ENCODE measurements around the gene ADARB2.
"Not testable (repeated sequence)": the region's sequence is repeated elsewhere in the genome, so short reads cannot be mapped to it uniquely, and the experiment has no call there.

Gene ADARB2

GRCh38 chr10:1546431-1547110 is 190.8 kb downstream of the ADARB2 start:
- no peak for DNase-seq (ENCODE audit: low read depth)

GRCh38 chr10:1545524-1545923 is 191.8 kb downstream of the ADARB2 start:
- DNase-seq (ENCODE audit: low read depth): no peak

DNA sequence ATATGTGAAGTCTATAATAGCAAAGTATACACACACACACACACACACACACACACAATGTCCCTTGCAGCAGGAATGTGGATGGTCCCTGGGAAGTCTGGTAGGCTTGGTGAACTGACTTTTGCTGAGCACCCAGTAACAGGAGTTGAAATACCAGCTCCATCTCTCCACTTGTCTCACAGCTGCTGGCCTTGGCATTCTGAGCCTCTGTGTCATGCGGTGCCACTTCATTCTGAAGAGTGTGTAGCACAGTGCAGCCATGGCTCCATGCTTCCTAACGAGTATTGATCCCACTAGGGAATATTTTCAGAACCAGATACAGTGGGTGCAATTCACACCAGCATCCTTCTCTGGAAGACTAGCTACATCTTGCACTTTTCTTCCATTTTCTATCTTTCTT is 192.4 kb downstream of the ADARB2 start:
- no peak for DNase-seq (ENCODE audit: low read depth)

DNA sequence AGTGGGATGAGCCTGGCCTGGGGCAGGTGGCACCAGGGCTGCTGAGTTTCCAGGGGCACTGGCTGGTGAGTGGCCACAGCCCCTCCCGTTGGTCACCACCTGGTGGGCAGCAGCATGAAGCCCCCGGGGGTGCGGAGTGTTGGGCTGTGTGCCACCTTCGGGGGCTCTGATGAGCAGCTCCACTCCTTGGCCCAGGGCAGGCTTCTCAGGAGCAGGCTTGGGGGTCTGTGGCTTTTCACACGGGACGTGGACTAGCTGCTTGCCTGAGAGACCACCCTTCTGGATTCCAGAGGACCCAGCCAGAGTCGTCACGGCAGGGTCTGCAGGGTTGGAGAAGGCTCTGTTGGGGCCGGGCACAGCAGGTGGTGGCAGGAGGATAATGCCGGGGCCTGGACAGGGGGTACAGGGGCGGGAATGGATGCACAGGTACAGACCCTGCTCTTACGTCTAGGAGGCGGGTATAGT is 193.1 kb downstream of the ADARB2 start:
- no peak for DNase-seq (ENCODE audit: low read depth)

DNA sequence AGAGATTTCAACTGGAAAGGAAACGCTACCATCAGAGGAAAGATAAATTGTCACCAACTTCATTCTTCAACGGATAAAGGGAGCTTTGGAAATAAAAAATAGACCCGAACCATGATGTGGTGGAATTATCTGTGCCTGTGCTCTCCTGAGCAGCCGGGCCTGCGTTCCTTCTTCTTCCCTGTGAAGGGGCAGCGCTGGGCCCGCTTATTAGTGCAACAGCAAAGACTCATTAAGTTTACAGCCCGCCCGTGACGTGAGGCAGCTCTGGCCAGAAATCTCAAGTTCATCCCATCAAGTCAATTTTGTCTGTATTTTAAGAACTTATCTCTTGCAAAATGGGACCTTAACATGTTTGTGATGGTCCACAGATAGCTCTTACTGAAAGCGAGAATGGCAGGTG is 193.7 kb downstream of the ADARB2 start:
- DNase-seq (ENCODE audit: low read depth): no peak

- no peak for DNase-seq (ENCODE audit: low read depth)
Observed at GRCh38 chr10:1542941-1543340, 194.4 kb downstream of the ADARB2 start.

- DNase-seq (ENCODE audit: low read depth): no peak
Observed at GRCh38 chr10:1540144-1540543, 197.2 kb downstream of the ADARB2 start.

GRCh38 chr10:1539216-1539615 is 198.1 kb downstream of the ADARB2 start:
- DNase-seq (ENCODE audit: low read depth): no peak

DNA sequence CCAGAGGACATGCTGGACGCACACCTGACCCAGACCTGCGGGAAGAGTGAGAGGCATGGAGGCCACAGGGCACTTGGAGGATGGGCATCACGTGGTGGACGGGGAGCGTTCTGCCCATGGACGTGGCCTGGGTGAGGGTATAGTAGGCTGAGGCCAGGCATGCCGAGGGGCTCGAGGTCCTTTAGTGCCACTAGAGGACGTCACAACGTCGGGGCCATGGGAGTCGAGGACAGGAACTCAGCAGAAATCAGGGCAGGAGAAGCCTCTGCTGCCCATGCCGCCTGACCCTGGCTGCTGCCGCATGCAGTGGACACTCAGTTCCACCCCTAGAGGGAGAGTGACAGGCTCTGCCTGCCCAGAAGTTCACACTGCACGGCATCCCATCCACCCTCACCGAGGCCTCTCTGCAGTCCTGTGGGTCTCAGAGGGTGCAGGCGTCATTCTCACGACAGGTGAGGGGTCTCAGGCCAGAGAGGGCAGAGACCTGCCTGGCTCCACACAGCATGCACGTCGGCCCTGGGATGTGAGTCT is 198.7 kb downstream of the ADARB2 start:
- no peak for DNase-seq (ENCODE audit: low read depth)

DNA sequence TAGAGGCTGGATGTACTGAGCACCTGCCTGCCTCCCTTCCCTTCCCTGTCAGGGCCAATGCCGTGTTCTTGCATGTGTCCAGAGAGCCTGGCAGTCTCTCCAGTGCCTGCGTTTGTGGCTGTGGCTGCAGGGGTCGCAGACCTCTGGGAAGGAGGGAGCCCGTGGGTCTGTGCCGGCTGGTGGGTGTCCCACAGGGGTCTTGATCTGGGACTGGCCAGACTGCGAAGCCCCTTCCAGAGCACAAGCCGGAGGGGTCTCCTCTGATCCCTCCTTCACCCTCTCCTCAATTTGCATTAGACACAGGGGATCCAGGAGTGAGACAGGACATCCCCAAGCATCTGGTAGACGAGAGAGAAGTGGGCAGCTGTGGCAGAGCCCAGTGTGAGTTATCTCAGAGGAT is 199.2 kb downstream of the ADARB2 start:
- DNase-seq (ENCODE audit: low read depth): no peak

DNA sequence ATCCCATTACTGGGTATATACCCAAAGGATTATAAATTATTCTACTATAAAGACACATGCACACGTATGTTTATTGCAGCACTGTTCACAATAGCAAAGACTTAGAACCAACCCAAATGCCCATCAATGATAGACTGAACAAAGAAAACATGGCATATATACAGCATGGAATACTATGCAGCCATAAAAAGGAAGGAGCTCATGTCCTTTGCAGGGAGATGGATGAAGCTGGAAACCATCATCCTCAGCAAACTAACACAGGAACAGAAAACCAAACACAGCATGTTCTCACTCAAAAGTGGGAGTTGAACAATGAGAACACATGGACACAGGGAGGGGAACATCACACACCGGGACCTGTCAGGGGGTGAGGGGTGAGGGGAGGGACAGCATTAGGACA is 199.9 kb downstream of the ADARB2 start:
- not testable (repeated sequence) for DNase-seq (ENCODE audit: low read depth)

- DNase-seq (ENCODE audit: low read depth): no peak
Observed at GRCh38 chr10:1536341-1536740, 201.0 kb downstream of the ADARB2 start.

- DNase-seq (ENCODE audit: low read depth): no peak
Observed at GRCh38 chr10:1535301-1535965, 201.9 kb downstream of the ADARB2 start.

- DNase-seq (ENCODE audit: low read depth): no peak
Observed at GRCh38 chr10:1534820-1535219, 202.5 kb downstream of the ADARB2 start.

DNA sequence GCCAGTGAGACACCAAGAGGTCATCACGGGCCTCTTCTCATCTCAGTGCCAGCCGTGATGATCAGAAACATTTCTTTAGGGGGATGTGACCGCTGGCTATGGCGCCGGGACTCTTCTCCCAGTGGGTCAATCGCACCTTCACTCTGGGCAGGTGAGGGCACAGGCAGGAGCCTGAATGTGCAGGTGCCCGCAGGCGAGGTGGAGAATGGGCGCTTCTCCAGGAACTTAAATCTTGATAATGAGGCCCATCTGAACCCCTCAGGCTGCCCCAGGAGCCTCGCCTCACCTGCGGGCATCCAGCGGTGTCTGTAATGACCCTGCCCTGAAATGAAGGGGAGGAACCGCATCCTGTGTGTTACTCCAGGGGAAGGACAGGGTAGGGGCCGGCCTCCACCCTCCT is 204.7 kb downstream of the ADARB2 start:
- no peak for DNase-seq (ENCODE audit: low read depth)

DNA sequence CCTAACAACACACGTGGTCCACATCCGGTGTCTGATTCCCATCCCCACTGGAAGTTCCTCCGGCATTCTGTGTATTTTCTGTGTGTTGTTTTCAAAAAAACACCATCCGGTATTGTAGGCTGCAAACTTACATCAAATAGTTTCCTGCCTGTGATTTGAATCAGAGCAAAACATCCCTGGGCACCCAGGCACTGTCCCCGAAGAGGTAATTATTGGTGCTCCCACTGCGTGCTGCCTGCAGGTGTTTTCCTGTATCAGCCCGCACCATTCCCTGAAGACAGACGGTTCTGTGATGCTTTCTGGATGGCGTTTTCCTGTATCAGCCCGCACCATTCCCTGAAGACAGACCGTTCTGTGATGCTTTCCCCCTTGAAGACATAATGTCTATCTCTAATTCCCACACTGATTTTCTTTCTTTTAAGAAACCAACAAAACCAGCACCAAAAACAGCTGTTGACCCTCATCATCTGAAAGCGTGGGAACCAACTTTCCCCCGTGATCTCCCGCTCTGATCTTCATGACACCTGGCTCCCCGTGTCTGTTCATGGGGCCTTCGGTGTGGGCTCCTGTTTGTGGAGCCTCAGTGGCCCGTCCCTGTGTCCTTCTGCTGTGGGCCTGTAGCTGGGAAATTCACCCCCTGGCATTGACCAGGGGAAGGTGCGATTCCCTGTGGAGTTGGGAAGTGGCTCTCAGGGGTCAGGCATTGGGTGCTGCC is 205.3 kb downstream of the ADARB2 start:
- no peak for DNase-seq (ENCODE audit: low read depth)

GRCh38 chr10:1530871-1531517 is 206.3 kb downstream of the ADARB2 start:
- no peak for DNase-seq (ENCODE audit: low read depth)

- DNase-seq (ENCODE audit: low read depth): no peak
Observed at GRCh38 chr10:1529806-1530413, 207.4 kb downstream of the ADARB2 start.

- DNase-seq (ENCODE audit: low read depth): no peak
Observed at GRCh38 chr10:1527951-1528350, 209.4 kb downstream of the ADARB2 start.

- no peak for DNase-seq (ENCODE audit: low read depth)
Observed at GRCh38 chr10:1526436-1527055, 210.8 kb downstream of the ADARB2 start.

Data from T follicular helper cell (primary cell).